Pancreas (tissue), 10 donors: ENCODE data around the gene INPP4B. TPM values are rescaled to one million over a fixed set of nuclear protein-coding genes. Genes with fewer than 3 reads are reported as not detected.
"Not testable (repeated sequence)": the region's sequence is repeated elsewhere in the genome, so short reads cannot be mapped to it uniquely, and the experiment has no call there.

ENCODE experiments used
- ATAC-seq, 4 donors: fragments of 200-7000 bp; cut with Tn5 transposase; one replicate each; pipeline versions ENCODE4 v1.8.0 to v1.9.1; 2020; ENCODE audit warnings: mild to moderate bottlenecking in 4 of 4, moderate library complexity in 4 of 4
- DNase-seq, 6 donors: peaks; one replicate each; pipeline ENCODE4 v3.0.0-alpha.2; 2020
- FAIRE-seq: peaks from 2 replicates; lab custom pipeline; 2012; peaks lifted over from hg19 to GRCh38; lab: Jason Lieb, UNC
- H3K27ac ChIP-seq, 4 donors: fragments of 200-600 bp; sonication (generic); 1 replicate in 3 of 4; 2 replicates in 1 of 4; pipeline versions ENCODE4 v1.5.0 to v1.8.0; 2020
- H3K27me3 ChIP-seq, 4 donors: fragments of 200-600 bp; one replicate each; pipeline ENCODE4 v1.8.0; 2021
- H3K36me3 ChIP-seq, 3 donors: fragments of 200-600 bp; sonication (generic) in 1 of 3; one replicate each; pipeline versions ENCODE4 v1.5.0 to v1.8.0; 2020 to 2021
- H3K4me1 ChIP-seq, 3 donors: fragments of 200-600 bp; one replicate each; pipeline ENCODE4 v1.8.0; 2021
- H3K4me3 ChIP-seq, 4 donors: fragments of 200-600 bp; sonication (generic) in 2 of 4; one replicate each; pipeline versions ENCODE4 v1.5.0 to v1.8.0; 2020 to 2021
- H3K9me3 ChIP-seq, 4 donors: fragments of 200-600 bp; one replicate each; pipeline ENCODE4 v1.8.0; 2021
- WGBS, 2 donors: extraction: QIAGEN DNeasy Blood & Tissue Kit; methylation state at CpG; one replicate each; pipeline ENCODE4 v1.1.7; 2013; 5-methylcytosine and 5-hydroxymethylcytosine counted together
- intact Hi-C, 3 donors: fragments of 100-400 bp; cut with DNase I; formaldehyde crosslinking; loops; one replicate each; pipeline versions ENCODE4 v1.11.1 to v1.14.2; 2022
- polyA plus RNA-seq, 2 donors: library from polyadenylated mRNA; stranded (reverse); fragments of 200-250 nt; gene quantifications; one replicate each; pipeline ENCODE4 v1.2.3, GENCODE V29; 2013
- total RNA-seq, 6 donors: library from RNA; stranded (reverse); fragmentation: NEBNext Ultra II Directional in 4 of 6; extraction: Animal tissue kit (Norgen Biotek cat#: 25700) in 4 of 6; gene quantifications; one replicate each; pipeline versions ENCODE4 v1.2.1 to v1.2.4, GENCODE V29; 2021 to 2023
- TF ChIP-seq, protein P1 (sequence below), 4 donors: fragments of 200-600 bp; sonication (generic) in 3 of 4; IDR thresholded peaks; one replicate each; pipeline versions ENCODE4 v1.5.0 to v1.8.0; 2021; ENCODE audit warnings: antibody characterized with exemption in 4 of 4
- donor health status: healthy with polysubstance abuse.
- donor health status: DM: no; HTN: no; CAD: no; lungs with moderate emphysema.
- donor health status: DM: no; HTN: no; CAD: no.
- donor health status: control.
- donor health status: control.
- donor health status: Bipolar disorder and iron deficiency.
- donor health status: DM: yes; HTN: yes; CAD: no.
- donor health status: DM: no; HTN: no; CAD: no.
- donor health status: DM: no; HTN: no; CAD: no.
- donor health status: DM: yes; HTN: yes; CAD: no.

INPP4B gene
- total and polyA plus RNA-seq, 8 donors = 1.2 to 12.9 (median 5.5) TPM

DNA sequence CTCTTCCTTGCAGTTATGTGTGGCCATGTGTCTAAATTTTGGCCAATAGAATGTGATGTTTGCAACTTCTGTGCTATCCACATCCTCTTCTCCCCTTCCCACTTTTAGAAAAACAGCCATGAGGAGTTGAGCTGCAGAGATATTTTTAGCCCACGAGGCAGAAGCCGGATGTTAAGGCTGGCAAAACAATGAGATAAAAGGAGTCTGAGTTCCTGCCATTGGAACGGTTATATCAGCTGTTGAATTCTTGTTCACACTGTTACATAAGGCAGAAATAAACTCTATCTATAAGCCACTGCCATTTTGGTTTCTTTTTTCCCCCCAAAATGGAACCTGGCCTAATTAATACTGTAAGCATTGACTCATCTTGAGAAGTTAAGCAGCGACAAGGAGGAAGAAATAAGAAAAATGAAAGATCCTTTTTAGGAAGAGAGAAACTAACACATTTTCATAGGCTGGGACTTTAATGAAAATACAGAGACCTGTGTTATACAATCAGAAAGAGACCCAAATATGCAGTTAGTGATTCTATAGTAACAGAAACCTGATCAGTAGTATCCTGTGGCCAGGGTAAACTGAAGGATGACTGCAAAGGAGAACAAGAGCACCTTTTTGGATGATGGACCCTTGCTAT, 200.5 kb downstream of the INPP4B start:
- WGBS, 2 donors = 40 to 55% methylated on average over 4 of the region's 4 CpGs
- FAIRE-seq = no peak
- no peak overlapping the region for H3K4me3 ChIP-seq
- no peak for ATAC-seq
- no peaks in the 10 kb centered on the region for H3K4me1 ChIP-seq
- no peak for DNase-seq
- H3K9me3 ChIP-seq = no peaks in the 10 kb centered on the region
- no peak overlapping the region for H3K27ac ChIP-seq
- TF ChIP-seq, protein P1, sequence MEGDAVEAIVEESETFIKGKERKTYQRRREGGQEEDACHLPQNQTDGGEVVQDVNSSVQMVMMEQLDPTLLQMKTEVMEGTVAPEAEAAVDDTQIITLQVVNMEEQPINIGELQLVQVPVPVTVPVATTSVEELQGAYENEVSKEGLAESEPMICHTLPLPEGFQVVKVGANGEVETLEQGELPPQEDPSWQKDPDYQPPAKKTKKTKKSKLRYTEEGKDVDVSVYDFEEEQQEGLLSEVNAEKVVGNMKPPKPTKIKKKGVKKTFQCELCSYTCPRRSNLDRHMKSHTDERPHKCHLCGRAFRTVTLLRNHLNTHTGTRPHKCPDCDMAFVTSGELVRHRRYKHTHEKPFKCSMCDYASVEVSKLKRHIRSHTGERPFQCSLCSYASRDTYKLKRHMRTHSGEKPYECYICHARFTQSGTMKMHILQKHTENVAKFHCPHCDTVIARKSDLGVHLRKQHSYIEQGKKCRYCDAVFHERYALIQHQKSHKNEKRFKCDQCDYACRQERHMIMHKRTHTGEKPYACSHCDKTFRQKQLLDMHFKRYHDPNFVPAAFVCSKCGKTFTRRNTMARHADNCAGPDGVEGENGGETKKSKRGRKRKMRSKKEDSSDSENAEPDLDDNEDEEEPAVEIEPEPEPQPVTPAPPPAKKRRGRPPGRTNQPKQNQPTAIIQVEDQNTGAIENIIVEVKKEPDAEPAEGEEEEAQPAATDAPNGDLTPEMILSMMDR (IDR thresholded peaks at IDR 0.05) = no peak
- intact Hi-C loops = no loop called here
- H3K36me3 ChIP-seq = no peaks in the 10 kb centered on the region
- H3K27me3 ChIP-seq = no peaks in the 10 kb centered on the region

DNA sequence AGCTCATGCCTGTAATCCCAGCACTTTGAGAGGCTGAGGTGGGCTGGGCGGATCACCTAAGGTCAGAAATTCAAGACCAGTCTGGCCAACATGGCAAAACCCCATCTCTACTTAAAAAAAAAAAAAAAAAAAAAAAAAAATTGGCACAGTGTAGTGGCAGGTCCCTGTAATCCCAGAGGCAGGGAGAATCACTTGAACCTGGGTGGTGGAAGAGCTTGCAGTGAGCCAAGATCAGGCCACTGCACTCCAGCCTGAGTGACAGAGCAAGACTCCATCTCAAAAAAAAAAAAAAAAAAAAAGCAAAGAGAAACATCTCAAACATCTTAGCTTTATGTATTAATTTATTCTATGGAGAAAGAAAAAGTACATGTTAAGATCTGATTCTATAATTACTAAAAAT, 201.5 kb downstream of the INPP4B start:
- H3K4me3 ChIP-seq, H3K4me1 ChIP-seq, H3K9me3 ChIP-seq, H3K27me3 ChIP-seq, FAIRE-seq, H3K36me3 ChIP-seq, DNase-seq, ATAC-seq, H3K27ac ChIP-seq, intact Hi-C loops: not testable (repeated sequence)
- 90 to 92% methylated on average over 1 of the region's 1 CpG for WGBS, 2 donors

DNA sequence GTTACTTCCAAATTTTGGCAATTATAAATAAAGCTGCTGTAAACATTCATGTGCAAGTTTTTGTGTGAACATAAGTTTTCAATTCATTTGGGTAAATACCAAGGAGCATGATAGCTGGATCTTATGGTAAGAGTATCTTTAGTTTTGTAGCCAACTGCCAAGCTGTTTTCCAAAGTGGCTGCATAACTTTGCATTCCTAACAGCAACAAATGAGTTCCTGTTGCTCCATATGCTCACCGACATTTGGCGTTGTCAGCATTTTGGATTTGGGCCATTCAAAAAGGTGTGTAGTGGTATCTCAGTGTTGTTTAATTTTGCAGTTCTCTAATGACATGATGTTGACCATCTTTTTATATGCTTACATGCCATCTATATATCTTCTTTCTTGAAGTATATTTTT, 208.5 kb downstream of the INPP4B start:
- ATAC-seq = no peak
- no peaks in the 10 kb centered on the region for H3K4me1 ChIP-seq
- no peak overlapping the region for H3K4me3 ChIP-seq
- no peak for FAIRE-seq
- H3K9me3 ChIP-seq = no peaks in the 10 kb centered on the region
- WGBS, 2 donors = 87 to 95% methylated on average over 2 of the region's 2 CpGs
- no peak overlapping the region for H3K27ac ChIP-seq
- no peak for DNase-seq
- TF ChIP-seq, protein P1 (IDR thresholded peaks at IDR 0.05) = no peak
- H3K36me3 ChIP-seq = no peaks in the 10 kb centered on the region
- intact Hi-C loops = no loop called here
- H3K27me3 ChIP-seq = no peaks in the 10 kb centered on the region

DNA sequence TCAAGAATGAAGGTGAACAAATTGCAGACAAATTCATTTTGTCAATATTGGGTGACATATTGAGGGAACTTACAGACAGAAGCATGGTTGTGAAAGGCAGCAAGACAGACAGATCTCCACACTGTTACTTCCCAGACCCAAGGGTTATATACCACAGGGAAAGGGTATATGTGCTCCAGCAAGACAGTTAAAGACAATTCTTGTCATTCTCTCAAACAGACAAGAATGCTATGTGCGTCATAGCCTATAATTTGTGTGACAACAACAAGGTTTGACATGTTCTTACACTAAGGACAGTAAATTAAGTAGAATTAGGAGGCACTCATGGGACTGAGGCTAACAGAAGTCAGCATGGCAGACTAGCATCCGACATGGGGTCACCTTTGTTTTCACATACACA, 214.3 kb downstream of the INPP4B start:
- H3K27ac ChIP-seq = no peak overlapping the region
- WGBS, 2 donors = 72 to 78% methylated on average over 2 of the region's 2 CpGs
- no peaks in the 10 kb centered on the region for H3K9me3 ChIP-seq
- TF ChIP-seq, protein P1 (IDR thresholded peaks at IDR 0.05) = no peak
- no peaks in the 10 kb centered on the region for H3K27me3 ChIP-seq
- FAIRE-seq = no peak
- no peak for ATAC-seq
- intact Hi-C loops = no loop called here
- no peak for DNase-seq
- no peaks in the 10 kb centered on the region for H3K36me3 ChIP-seq
- H3K4me1 ChIP-seq = no peaks in the 10 kb centered on the region
- no peak overlapping the region for H3K4me3 ChIP-seq

DNA sequence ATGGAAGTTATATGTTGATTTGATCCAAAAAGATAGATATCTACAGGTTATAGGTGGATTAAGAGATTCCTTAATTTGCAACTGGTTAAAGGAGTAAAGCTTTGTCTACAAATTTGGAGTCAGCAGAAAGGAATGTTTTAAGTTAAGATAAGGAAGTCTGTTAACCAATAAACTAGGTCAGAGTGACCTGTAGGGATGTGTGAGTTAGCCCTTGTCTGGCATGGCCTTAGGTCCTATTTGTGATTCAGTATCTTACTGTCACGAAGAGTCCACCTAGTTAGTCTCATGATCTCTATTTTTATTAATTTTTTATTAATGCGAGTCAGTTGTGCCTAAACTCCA, 230.8 kb downstream of the INPP4B start:
- Histone ChIP-seq H3K36me3 (no peaks in the 10 kb centered on the region), H3K27ac (no peak overlapping the region), H3K27me3 (no peaks in the 10 kb centered on the region), H3K4me3 (no peak overlapping the region), H3K4me1 (no peaks in the 10 kb centered on the region), H3K9me3 (no peaks in the 10 kb centered on the region)
- WGBS, 2 donors = 64 to 79% methylated on average over 2 of the region's 2 CpGs
- ATAC-seq (peak in 2 of 4 donors; percentile 53 to 62), FAIRE-seq (no peak), DNase-seq (no peak)
- TF ChIP-seq, protein P1 (IDR thresholded peaks at IDR 0.05) = no peak
- intact Hi-C loops = no loop called here
